SK-N-SH treated with all-trans-retinoic acid at 6 μM for 48 hours (cell line): ENCODE results near the gene FUZ.

Experiments used
- ATAC-seq: fragments of 200-7000 bp; cut with Tn5 transposase; 3 replicates; pipeline ENCODE4 v1.9.1; 2020; ENCODE audit warnings: mild to moderate bottlenecking, moderate library complexity
- ARNTL ChIP-seq: fragments of 450-650 bp; formaldehyde crosslinking; IDR thresholded peaks from 2 replicates; pipeline ENCODE4 v1.5.0; 2020; ENCODE audit warnings: low read depth, mild to moderate bottlenecking, moderate library complexity, borderline replicate concordance
- BACH2 ChIP-seq: fragments of 250-450 bp; sonication (Bioruptor Pico); IDR thresholded peaks from 2 replicates; pipeline ENCODE4 v1.9.0; 2021; ENCODE audit warnings: mild to moderate bottlenecking, borderline replicate concordance
- CREB5 ChIP-seq: fragments of 250-450 bp; sonication (Bioruptor Pico); IDR thresholded peaks from 2 replicates; pipeline ENCODE4 v1.5.1; 2020; ENCODE audit warnings: low read depth, mild to moderate bottlenecking, moderate library complexity
- CSDC2 ChIP-seq: fragments of 250-450 bp; sonication (Bioruptor Pico); IDR thresholded peaks from 2 replicates; pipeline ENCODE4 v1.5.0; 2020; ENCODE audit warnings: mild to moderate bottlenecking, moderate library complexity
- ESRRG ChIP-seq: fragments of 250-450 bp; sonication (Bioruptor Pico); IDR thresholded peaks from 2 replicates; pipeline ENCODE4 v1.6.1; 2021; ENCODE audit warnings: mild to moderate bottlenecking
- GLIS3 ChIP-seq: fragments of 250-450 bp; sonication (Bioruptor Pico); IDR thresholded peaks from 2 replicates; pipeline ENCODE4 v1.5.0; 2020; ENCODE audit warnings: mild to moderate bottlenecking, moderate library complexity
- ISL1 ChIP-seq: fragments of 250-450 bp; sonication (Bioruptor Pico); IDR thresholded peaks from 2 replicates; pipeline ENCODE4 v2.1.2; 2022; ENCODE audit warnings: mild to moderate bottlenecking, moderate library complexity
- OSR1 ChIP-seq: fragments of 250-450 bp; sonication (Bioruptor Pico); IDR thresholded peaks from 2 replicates; pipeline ENCODE4 v1.8.0; 2022; ENCODE audit warnings: moderate library complexity, mild to moderate bottlenecking, inconsistent platforms
- PATZ1 ChIP-seq: fragments of 250-450 bp; sonication (Bioruptor Pico); IDR thresholded peaks from 2 replicates; pipeline ENCODE4 v1.8.0; 2020; ENCODE audit warnings: mild to moderate bottlenecking, moderate library complexity, borderline replicate concordance
- POU6F1 ChIP-seq: fragments of 250-450 bp; sonication (Bioruptor Pico); IDR thresholded peaks from 2 replicates; pipeline ENCODE4 v1.8.0; 2021; ENCODE audit warnings: low read depth, mild to moderate bottlenecking, moderate library complexity, borderline replicate concordance
- PPARA ChIP-seq: fragments of 250-450 bp; sonication (Bioruptor Pico); IDR thresholded peaks from 2 replicates; pipeline ENCODE4 v1.5.0; 2020; ENCODE audit warnings: mild to moderate bottlenecking, borderline replicate concordance
- RARB ChIP-seq: fragments of 250-450 bp; sonication (Bioruptor Pico); IDR thresholded peaks from 2 replicates; pipeline ENCODE4 v1.8.0; 2021; ENCODE audit warnings: mild to moderate bottlenecking, moderate library complexity
- SNAI2 ChIP-seq: fragments of 250-450 bp; sonication (Bioruptor Pico); IDR thresholded peaks from 2 replicates; pipeline ENCODE4 v1.5.0; 2020; ENCODE audit warnings: mild to moderate bottlenecking, moderate library complexity
- TCF4 ChIP-seq: fragments of 250-450 bp; sonication (Bioruptor Pico); IDR thresholded peaks from 2 replicates; pipeline ENCODE4 v1.8.0; 2021; ENCODE audit warnings: mild to moderate bottlenecking, moderate library complexity, borderline replicate concordance
- TOX ChIP-seq: fragments of 250-450 bp; sonication (Bioruptor Pico); IDR thresholded peaks from 2 replicates; pipeline ENCODE4 v1.8.0; 2021; ENCODE audit warnings: mild to moderate bottlenecking, moderate library complexity, borderline replicate concordance
- TSHZ2 ChIP-seq: fragments of 250-450 bp; sonication (Bioruptor Pico); IDR thresholded peaks from 2 replicates; pipeline ENCODE4 v1.5.0; 2020; ENCODE audit warnings: mild to moderate bottlenecking, moderate library complexity
- ZC3H10 ChIP-seq: fragments of 250-450 bp; sonication (Bioruptor Pico); IDR thresholded peaks from 2 replicates; pipeline ENCODE4 v1.5.1; 2021; ENCODE audit warnings: mild to moderate bottlenecking, moderate library complexity
- ZFP3 ChIP-seq: fragments of 250-450 bp; sonication (Bioruptor Pico); IDR thresholded peaks from 2 replicates; pipeline ENCODE4 v1.5.0; 2020; ENCODE audit warnings: mild to moderate bottlenecking, moderate library complexity
- ZFP30 ChIP-seq: fragments of 450-650 bp; formaldehyde crosslinking; IDR thresholded peaks from 2 replicates; pipeline ENCODE4 v1.5.0; 2022; ENCODE audit warnings: mild to moderate bottlenecking, moderate library complexity
- ZNF565 ChIP-seq: fragments of 450-650 bp; formaldehyde crosslinking; conservative IDR thresholded peaks from 2 replicates; pipeline ENCODE4 v1.5.0; 2020; ENCODE audit warnings: low read depth, mild to moderate bottlenecking, moderate library complexity
- ZNF70 ChIP-seq: fragments of 450-650 bp; formaldehyde crosslinking; IDR thresholded peaks from 2 replicates; pipeline ENCODE4 v1.5.0; 2020; ENCODE audit warnings: mild to moderate bottlenecking, moderate library complexity
- ZNF8 ChIP-seq: fragments of 450-650 bp; formaldehyde crosslinking; IDR thresholded peaks from 2 replicates; pipeline ENCODE4 v1.5.0; 2020; ENCODE audit warnings: mild to moderate bottlenecking, moderate library complexity

FUZ gene

GRCh38 chr19:49795615-49796014 lies 17.5 kb downstream of the FUZ start:
- no peak for TF ChIP-seq TSHZ2
- TF ChIP-seq SNAI2 (CRISPR knock-in tag) = no peak
- no peak for TF ChIP-seq ZC3H10 (CRISPR knock-in tag)
- no peak for TF ChIP-seq TOX (CRISPR knock-in tag)
- no peak for TF ChIP-seq OSR1 (CRISPR knock-in tag)
- TF ChIP-seq RARB = no peak
- no peak for TF ChIP-seq ZNF565

GRCh38 chr19:49793561-49793840 lies 19.6 kb downstream of the FUZ start:
- TF ChIP-seq ZNF565 = no peak
- TF ChIP-seq CSDC2 (CRISPR knock-in tag) = no peak
- TF ChIP-seq ZFP3 (CRISPR knock-in tag) = no peak
- TF ChIP-seq ZNF8 (CRISPR knock-in tag) = no peak
- no peak for TF ChIP-seq CREB5
- no peak for TF ChIP-seq GLIS3 (CRISPR knock-in tag)
- TF ChIP-seq POU6F1 (CRISPR knock-in tag) = no peak
- no peak for TF ChIP-seq TOX (CRISPR knock-in tag)
- TF ChIP-seq TSHZ2 = no peak
- TF ChIP-seq ESRRG = no peak
- no peak for TF ChIP-seq ZNF70
- ATAC-seq = peak; percentile 13; the same call in 1 of the 3 replicates

More at GRCh38 chr19:49795615-49796014, 17.5 kb downstream of the FUZ start:
- ATAC-seq = no peak

GRCh38 chr19:49792829-49793560 lies 20.1 kb downstream of the FUZ start:
- no peak for TF ChIP-seq TCF4
- TF ChIP-seq ISL1 (CRISPR knock-in tag) = no peak
- no peak for TF ChIP-seq TOX (CRISPR knock-in tag)
- no peak for TF ChIP-seq ZC3H10 (CRISPR knock-in tag)
- no peak; the same call in 2 of the 3 replicates for ATAC-seq

GRCh38 chr19:49791776-49792445 lies 21.2 kb downstream of the FUZ start:
- no peak for TF ChIP-seq ZFP30
- TF ChIP-seq PATZ1 (CRISPR knock-in tag) = no peak
- no peak for TF ChIP-seq ZC3H10 (CRISPR knock-in tag)
- TF ChIP-seq TOX (CRISPR knock-in tag) = no peak
- no peak for TF ChIP-seq ZNF70
- no peak for TF ChIP-seq ZFP3 (CRISPR knock-in tag)
- TF ChIP-seq OSR1 (CRISPR knock-in tag) = no peak
- no peak for TF ChIP-seq PPARA (CRISPR knock-in tag)
- TF ChIP-seq ARNTL = no peak
- TF ChIP-seq SNAI2 (CRISPR knock-in tag) = no peak
- TF ChIP-seq GLIS3 (CRISPR knock-in tag) = no peak
- no peak for TF ChIP-seq BACH2 (CRISPR knock-in tag)
- no peak for TF ChIP-seq RARB
- no peak for TF ChIP-seq POU6F1 (CRISPR knock-in tag)
- TF ChIP-seq, all 23 proteins: peak for 0

More at GRCh38 chr19:49791776-49792445, 21.2 kb downstream of the FUZ start:
- ATAC-seq = no peak
